AML-193 (cell line): ENCODE data around the gene TBX2.
"Not testable (repeated sequence)": the region's sequence is repeated elsewhere in the genome, so short reads cannot be mapped to it uniquely, and the experiment has no call there.

Experiments
- DNase-seq, 2 experiments: peaks; one replicate each; lab custom pipeline; 2025; lab: John Stamatoyannopoulos, UW

Gene TBX2

DNA sequence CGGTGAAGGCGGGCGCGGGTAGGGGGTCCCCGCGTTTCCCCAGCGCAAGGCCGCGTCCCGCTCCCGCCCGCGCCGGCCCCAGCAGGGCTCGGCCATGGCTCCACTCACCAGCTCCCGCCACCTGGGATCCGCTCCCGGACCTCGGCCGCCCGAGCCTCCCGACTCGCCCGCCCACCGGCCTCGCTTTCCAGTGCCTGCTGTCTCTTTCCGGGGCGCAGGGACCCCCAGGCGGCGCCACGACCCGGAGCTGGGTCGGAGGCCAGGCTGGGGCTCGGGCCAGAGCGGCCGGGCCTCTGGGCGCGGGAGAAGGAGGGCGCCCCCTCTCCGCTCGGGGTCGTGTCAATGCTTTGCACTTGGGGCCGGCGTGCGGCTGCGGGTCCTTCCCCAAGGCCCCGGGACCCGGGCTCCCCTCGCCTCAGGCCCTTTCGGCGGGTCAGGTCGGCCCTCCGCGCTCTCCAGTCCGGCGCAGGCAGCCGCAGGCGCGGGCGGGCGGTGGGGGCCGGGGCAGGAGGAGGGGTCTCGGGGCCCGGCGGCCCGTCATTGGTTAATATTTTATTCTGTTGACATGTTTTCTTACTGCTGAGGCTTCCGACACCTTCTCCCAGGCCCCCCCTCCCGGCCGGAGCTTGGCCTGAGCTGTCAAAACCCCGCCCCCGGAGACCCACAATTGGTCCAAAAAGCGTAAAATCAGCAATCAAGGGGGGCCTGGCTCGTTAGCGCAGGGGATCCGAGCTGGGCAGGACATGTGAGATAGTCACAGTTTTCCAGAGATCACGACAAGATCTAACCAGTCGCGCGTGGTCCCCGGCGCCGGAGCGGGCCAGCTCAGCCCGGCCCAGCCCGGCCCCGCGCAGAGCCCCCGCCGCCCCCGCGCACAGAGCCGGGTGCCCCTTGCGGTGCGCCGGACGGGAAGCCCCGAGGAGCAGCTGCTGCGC is at the start of gene TBX2:
TBX2 (plus strand) TSS at position 713 of the 935 bp plus-strand sequence. CDS start 334 bp downstream, outside the sequence.
- no peak for DNase-seq

DNA sequence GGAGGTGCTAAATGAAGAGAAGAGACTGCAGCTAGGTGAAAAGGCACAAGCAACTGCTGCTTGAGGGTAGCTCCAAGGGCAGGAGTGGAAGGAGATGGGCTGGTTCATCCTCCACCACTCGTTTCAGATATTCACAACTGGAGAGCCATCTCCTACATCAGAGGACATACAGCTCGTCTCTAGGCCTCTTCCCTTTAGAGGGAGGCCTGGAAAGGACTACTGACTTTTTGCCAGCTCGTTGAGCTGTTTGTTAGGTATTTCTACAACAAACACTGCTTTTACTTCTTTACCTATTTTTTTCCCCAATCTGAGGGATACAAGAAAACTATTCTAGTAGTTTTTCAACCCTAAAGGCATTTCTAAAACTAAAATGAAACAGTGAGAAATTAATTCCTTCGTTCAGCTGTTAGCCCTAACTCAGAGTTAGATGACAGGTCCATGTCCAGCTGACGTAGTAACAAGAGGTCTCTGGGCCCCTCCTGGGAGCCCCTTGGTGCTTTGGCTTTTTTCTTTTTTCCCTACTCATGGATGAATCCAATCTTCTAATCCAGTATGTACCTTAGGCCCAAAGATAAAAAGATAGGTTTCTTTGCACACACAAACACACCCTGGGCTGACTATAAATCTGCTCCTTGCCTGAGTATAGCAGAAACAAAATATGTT is 47.8 kb upstream of the TBX2 start:
- DNase-seq, result no peak

DNA sequence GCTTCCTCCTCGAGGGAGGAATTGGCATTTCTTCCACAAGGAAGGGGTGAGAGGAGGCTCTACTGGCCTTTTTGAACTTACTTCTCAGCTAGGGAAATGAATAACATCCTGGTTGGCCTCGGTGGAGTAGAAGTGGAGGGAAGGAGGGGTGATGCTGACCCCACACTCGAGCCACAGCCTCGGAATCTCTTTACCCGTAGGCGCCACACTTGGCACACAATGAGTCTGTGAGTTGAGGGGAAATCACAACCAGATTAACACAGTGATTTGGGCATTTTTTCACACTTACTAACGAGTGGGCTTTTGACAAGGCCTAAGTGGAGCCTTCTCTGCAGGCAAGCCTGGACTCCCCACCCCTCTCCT is 47.3 kb upstream of the TBX2 start:
- no peak for DNase-seq

DNA sequence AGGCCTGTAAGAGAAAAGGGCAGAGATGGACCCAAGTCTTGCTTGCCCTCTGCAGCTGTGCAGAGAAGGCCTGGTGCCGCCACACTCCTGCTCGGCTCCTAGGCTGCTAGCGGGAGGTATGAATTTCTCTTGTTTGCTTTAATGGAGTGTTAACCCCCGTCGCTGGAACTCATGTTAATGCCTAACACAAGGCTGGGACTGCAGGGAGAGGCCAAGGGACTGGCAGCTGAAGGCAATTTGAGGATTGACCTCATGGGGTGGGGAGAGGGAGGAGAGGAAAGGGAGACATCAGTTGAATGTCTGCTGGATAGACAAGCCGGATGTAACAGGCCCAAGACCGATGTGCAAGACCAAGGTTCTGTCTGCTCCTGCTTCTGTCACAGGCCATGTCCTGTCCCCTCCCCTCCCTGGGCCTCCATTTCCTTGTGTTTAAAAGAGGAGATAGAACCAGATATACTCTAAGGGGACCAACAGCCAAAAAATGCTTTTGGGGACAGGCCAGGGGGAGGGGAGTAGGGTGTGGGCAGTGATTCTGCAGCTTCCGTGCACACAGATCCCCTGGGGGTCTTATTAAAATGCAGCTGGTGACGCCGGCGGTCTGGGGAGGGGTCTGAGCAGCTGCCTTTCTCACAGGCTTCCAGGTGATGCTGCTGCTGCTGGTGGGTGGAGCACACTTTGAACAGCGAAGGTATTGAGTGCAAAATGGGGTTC is 46.7 kb upstream of the TBX2 start:
- DNase-seq, result no peak

DNA sequence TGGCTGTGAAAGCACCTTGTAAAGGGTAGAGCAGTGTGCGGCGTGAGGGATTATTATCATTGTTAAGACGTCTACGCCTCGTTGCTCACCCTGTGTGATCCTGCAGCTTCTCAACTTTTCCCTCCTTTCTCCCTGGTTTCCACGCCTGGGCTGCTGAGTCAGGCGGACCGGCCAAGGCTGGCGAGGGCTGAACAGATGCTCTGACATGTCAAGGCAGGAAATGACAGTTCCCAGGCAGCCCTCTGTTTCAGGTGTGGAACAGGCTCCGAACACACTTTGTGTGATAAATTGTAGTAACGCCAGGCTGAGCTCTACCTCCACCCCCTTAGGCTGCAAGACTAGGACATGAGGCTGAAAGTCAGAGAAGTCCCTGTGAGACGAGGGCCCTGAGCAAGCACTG is 46.0 kb upstream of the TBX2 start:
- no peak for DNase-seq

DNA sequence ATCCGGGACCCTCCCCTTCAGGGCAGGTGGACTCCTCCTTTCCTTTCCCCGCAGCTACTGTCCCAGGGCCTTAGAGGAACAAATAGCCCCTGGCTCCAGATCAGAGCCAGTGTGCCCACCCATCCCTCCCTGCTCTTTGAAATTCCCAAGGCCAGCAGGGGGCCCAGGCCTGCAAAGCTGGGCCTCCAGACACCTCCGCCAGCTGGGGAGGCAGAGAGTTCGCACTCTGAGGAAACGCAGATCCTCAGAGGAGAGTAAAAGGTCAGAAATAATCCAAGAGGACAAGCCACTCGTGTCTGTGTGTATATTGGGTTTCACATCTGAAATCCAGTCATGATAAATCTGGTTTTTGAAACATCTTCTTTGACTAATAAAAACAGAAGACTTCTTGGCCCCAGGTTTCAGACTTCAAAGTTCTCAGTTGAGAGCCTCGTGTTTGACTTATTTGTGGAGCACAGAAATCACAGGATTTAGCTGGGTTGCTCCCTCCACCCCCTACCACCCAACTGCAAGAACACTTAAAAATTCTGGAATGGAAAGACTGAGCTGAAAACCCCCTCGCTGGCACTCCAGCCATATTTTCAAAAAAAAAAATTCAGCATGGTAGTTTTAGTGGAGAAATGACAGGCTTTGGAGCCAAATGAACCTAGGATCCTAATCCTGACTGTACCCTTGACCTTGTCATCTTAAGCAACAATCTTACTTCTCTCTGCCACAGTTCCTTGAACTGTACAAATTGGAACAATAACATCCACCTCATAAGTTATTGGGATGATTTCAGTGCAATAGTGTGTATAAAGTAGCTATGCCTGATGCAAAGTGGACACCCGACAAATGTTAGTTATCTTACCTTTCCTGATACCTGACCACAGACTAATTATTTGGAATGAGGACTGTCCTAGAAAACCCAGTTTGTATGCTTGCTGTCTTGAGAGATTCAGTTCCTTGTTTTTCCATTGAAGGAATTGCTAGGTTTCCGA is 44.5 kb upstream of the TBX2 start:
- DNase-seq, result no peak

DNA sequence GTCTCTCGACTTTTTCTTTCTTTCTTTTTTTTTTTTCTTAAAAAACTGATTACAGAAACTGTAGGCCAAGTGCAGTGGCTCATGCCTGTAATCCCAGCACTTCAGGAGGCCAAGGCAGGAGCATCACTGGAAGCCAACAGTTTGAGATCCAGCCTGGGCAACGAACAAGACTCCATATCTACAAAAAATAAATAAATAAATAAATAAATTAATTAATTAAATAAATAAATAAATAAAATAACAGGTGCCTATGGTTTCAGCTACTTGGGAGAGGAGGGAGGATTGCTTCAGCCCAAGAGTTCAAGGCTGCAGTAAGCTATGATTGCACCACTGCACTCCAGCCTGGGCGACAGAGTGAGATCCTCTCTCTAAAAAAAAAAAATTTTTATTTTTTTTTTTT is 42.6 kb upstream of the TBX2 start:
- DNase-seq, result not testable (repeated sequence)

DNA sequence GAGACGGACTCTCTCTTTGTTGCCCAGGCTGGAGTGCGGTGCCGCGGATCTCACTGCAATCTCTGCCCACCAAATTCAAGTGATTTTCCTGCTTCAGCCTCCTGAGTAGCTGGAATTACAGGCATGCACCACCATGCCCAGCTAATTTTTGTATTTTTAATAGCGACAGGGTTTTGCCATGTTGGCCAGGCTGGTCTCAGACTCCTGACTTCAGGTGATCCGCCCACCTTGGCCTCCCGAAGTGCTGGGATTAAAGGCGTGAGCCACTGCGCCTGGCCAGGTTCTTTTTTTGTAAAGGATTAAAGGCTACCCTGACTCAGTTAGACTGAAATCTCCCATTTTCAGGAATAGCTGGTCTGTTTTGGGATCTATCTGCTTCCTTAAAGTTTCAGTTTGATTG is 40.1 kb upstream of the TBX2 start:
- DNase-seq, result not testable (repeated sequence)

DNA sequence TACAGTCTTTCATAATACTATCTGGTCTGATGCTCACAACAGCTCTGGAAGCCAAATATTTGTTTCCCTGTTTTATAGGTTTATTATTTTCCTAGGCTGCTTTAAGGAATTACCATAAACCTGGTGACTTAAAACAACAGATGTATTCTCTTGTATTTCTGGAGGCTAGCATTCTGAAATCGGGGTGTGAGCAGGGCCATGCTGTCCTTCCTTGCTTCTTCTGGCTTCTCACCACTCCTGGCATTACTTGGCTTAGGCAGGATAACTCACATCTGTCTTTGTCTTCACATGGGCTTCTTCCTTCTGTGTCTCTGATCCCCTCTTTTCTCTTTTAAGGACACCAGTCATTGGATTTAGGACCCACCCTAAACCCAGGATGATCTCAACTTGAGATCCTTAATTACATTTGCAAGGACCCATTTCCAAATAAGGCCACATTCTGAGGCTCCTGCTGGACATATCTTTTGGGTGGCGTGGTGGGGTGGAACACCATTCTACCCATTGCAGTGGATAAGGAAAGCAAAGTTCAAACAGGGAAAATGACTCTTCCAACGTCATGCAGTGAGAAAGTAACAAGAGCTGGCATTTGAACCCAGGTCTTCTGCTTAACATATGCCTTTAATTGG is 39.2 kb upstream of the TBX2 start:
- DNase-seq, result no peak

DNA sequence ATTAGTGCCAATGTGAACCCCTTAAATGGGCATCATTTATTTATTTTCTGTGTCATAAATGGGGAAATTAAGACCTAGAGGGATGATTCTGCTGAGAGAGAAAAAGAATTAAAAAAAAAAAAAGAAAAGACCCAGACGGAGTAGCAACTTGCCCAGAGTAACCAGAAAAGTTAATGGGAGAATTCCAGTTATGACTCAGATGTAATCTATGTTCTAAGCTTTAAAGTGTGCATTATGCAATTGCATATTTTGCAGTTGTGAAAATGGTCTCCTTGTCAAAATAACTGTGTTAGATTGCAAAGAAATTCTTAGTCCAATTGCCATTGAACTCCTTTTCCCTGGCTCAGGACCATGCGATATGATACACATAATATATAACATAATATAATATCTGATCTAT is 38.6 kb upstream of the TBX2 start:
- no peak for DNase-seq

DNA sequence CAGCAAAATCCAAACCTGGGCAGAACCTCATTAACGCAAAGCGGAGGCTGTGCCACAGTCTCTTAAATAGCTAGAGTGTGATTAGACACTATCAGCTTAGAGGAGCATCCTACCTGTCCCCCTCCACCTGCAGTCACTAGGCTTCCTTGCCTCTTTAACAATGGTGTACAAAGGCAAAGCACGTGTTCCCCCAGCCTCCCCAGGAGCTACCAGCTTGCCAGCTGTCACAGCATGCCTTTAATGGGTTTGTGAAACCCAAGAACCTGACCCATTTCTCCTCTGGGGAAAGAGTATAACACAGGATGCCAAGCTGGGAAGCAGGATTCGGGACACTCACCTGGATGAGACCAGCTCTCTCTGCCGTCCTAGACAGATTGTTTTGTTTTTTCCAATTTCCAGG is 37.2 kb upstream of the TBX2 start:
- DNase-seq, result no peak

DNA sequence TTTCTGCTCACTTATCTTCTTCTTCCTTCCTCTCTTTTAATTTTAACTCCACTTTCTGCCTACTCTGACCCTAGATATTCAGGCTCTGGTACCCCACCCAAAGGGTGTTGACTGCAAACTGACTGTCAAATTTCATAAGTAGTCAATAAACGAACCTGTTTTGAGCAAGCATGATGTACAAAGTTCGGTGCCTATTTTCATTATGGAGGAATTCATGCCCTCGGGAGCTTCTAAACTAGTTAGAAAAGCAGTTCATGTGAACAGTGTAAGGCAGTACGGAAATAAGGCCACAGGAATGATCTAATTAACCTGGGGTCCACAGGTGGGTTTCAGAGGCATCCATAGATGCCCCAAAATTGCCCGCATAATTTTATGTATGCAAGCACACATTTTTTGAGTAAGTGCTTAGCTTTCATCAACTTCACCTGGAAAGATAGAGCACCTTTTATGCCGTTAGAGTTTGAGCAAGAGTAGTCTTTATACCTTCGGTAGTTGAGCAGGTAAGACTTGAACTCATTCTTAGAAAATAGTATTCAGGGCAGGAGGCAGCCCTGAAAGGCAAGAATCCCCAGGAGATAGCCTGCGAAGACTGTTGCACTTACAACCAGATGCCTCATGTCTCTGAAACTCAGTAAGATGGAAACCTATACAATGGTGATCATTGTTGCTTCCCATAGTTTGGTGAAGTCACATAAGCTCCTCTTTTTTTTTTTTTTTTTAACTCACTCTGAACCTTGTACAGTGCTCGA is 36.6 kb upstream of the TBX2 start:
- DNase-seq, result no peak

DNA sequence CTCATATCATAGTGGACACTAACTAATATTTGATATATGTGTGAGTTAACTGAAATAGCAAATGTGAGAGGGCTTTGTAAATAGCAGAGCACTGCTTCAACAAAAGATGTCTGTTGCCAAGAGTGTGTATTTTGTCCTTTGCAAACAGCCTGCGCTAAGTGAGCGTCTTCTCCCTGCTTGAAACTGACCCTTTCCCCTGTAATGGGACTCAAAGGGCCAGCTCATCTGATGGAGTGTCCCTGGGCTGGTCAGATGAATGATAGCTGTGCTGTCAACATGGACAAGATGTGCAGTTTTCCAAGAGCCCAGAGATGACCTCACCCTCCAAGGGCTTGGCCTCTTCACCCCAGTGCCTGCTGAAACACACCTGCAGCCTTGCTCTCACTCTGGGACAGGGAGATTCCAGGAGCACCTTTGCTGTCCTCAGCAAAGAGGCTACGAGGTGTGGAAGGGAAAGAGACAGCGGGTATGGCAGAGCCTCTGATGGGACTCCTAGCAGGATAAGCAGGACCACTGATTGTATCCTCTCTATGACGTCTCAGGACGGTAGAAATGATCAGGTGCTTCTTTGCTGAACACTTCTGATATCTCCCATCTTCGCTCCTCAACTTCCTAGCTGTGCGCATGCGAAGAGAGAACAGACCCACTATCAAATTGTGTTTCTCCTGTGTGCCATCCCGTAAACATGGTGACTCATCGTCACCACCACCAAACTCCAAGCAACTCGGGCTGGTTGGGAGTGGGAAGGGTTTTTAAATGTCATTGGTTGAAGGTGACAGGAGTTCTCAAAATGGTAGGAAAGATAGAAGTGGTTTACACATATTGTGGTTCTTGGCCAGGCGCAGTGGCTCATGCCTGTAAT is 35.8 kb upstream of the TBX2 start:
- no peak for DNase-seq

DNA sequence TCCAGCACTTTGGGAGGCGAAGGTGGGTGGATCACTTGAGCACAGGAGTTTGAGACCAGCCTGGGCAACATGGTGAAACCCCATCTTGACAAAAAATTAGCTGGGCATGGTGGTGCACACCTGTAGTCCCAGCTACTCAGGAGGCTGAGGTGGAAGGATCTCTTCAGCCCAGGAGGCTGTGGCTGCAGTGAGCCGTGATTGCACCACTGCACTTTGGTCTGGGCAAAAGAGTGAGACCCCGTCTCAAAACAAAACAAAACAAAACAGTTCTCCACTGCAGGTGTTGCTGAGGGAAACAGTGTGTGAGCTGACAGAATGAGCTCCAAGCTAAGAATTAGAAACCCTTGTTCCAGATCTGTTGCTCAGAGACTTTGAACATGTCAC is 35.2 kb upstream of the TBX2 start:
- DNase-seq, result no peak

DNA sequence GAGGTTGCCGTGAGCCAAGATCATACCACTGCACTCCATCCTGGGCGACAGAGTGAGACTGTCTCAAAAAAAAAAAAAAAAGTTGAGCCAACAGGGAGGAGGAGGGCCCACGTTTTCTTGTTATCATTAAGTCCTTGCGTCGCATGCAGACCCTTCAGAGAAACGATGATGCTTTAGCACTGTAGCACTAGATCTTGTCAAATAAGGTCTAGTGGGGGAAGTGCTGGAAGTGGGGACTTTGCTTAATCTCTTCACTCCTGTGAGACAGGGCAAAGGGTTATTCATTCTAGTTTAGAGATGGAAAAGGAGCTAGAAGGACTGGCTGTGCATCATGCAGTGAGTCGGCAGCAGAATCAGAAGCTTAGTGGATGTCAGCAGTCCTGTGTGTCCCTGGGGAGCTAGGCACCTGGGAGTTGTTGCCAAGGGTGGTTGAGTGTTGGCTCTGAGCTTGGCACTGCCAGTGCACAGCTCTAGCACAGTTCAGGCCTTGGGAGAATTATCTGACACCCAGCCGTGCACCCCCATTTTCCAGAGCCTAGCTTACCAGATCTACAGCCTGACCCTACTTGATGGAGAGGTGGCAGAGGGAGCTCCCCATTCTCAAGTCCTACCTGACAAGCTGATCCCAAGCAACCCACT is 33.4 kb upstream of the TBX2 start:
- no peak for DNase-seq

DNA sequence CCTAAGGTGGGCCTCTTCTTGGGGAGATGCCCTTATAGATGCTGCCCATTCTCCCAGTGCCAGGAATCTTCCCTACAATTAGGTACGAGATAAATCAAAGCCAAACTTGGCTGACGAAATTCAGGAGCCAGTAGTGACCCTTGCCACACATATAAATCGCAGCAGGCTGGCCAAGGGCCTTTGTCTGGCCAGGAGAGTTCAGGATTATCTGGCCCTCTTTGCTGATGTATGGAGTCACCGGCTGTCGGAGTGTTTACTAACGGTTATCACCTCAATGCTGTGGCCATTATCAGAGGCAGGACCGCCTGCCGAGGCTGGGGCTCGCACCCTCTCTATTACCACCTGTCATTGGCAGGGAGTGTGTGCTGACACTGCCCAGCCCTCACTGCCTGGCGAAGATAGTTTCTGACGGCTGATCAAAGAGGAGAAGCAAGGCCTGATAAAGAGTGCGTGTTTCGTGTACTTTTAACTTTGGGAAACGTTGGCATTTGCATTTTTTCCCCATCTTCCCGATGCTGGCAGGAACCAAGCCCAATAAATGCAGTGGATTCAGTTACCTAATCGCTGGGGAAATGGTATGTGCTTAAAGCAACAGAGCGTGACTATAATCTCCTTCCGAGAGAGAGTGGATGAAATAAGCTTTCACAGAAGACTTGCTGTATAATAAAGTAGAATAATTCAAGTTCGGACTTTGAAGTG is 32.8 kb upstream of the TBX2 start:
- no peak for DNase-seq

DNA sequence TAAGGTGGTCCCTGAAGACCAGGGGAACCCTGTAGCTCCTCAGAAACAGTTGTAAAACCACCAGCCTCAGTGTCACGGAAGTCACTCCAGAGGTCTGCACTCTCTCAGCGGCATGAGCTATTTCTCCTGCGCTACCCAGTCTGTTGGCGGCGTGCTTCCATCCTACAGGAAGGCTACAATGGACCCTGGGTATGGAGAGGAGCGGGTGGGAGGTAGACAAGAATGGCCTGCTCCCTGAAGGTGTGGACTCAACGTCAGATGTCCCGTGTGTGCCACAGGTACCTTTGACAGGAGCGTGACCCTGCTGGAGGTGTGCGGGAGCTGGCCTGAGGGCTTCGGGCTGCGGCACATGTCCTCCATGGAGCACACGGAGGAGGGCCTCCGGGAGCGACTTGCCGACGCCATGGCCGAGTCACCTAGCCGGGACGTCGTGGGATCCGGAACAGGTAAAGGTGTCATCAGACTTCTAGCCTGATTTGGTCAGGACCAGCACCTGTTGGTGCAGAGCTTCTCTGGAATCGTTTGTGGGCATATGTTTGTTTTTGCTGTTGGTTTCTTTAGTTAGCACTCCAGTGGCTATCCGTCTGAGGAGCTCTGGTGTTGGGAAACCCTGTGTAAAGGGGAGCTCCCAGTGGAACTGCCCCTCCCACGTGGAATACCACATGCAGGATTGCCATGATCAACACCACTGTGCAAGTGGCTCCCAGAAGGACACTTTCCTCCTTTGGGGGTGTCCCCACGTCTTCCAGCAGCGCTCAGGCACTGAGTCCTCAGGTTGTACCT is 31.4 kb upstream of the TBX2 start:
- no peak for DNase-seq
